Stimulated activated CD4-positive, alpha-beta T cell treated with anti-CD3 and anti-CD28 coated beads, Interleukin-4, amount 100 ng/mL, for 48 hours (primary cell): ENCODE data around the gene DNAJC22.
"Not testable (repeated sequence)": the region's sequence is repeated elsewhere in the genome, so short reads cannot be mapped to it uniquely, and the experiment has no call there.

Experiments used
- DNase-seq, 2 donors: peaks; one replicate each; pipeline ENCODE4 v3.0.0-alpha.2; 2020; ENCODE audit warnings: low read depth in 2 of 2

The DNAJC22 gene

DNA sequence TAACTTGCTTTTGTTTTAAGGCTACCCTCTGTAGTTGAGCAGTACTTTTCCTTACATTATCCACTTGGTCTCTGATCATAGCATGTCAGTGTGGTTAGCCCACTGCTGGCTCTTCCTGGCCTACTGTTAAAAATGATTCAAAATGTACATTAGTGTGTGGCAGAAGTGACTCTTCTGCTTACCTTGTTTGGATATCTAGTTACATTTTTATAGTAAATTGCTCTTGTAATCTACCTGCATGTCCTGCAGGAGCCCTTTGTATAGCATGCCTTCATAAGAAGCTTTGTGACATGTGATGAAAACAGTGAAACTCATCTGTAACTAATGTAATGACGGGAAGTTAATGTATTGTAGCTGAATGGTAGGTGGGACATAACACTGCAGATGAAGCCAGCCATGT lies 28.7 kb downstream of the DNAJC22 start:
- DNase-seq: no peak

DNA sequence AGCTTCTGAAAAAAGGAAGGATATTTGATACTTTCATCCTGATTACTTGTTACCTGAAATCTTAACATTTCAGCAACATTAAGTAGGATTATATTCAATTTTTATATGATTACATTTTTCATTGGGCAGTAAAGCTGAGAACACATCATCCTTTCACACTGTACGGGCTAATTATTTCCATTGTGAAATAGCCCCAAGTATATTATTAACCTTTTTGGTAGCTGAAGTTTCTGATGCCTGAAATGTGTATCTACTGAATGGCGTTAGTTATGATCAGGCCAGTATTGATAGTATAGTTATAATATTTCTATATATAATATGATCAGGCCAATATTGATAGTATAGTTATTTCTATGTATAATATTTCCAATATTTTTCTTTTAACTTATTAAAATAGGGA lies 30.7 kb downstream of the DNAJC22 start:
- no peak for DNase-seq

DNA sequence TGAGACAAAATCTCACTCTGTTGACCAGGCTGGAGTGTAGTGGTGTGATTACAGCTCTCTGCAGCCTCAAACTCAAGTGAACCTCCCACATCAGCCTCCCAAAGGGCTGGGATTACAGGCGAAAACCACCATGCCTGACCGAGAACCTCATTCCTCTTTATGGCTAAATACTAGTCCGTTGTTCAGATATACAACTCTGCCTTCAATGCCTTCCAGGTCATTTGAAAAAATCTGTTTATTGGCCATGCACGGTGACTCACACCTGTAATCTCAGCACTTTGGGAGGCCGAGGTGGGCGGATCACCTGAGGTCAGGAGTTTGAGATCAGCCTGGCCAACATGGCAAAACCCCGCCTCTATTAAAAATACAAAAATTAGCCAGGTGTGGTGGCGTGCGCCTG lies 33.5 kb downstream of the DNAJC22 start:
- DNase-seq: not testable (repeated sequence)

DNA sequence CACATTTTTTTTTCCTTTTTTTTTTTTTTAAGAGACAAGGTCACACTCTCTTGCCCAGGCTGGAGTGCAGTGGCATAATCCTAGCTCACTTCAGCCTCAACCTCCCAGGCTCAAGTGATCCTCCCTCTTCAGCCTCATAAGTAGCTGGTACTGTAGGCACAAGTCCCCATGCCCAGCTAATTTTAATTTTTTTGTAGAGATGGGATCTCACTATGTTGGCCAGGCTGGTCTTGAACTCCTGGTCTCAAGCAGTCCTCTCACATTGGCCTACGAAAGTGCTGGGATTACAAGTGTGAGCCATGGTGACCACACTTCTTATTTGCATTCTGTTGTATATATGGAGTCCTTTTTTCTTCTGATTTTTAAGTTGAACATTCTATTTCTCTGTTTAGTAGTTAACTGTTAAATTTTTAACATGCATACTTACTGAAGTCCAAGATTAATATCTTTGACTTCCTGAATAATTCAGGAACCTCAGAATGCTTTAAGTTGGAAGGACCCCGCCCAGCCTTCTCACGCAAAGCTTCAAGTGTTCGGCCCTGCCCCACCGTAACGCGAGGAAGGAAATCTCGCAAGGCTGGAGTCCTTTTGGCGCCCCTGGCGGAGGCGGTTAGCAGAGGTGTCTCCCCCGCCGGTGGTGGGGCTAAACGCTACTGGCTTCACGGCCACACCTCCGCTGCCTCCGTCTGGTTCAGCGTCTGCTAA lies 42.1 kb downstream of the DNAJC22 start:
- DNase-seq: peak; percentile 38 to 47

DNA sequence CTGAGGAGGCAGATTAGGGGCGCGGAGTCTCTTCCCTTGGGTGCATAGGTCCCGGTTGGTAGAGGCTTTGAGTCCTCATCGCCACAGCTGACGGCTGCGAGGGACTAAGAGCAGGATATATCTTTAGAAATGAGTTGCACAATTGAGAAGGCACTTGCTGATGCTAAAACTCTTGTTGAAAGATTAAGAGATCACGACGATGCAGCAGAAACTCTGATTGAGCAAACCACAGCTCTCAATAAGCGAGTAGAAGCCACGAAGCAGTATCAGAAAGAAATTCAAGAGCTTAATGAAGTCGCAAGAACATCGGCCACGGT lies 42.7 kb downstream of the DNAJC22 start:
- no peak for DNase-seq

DNA sequence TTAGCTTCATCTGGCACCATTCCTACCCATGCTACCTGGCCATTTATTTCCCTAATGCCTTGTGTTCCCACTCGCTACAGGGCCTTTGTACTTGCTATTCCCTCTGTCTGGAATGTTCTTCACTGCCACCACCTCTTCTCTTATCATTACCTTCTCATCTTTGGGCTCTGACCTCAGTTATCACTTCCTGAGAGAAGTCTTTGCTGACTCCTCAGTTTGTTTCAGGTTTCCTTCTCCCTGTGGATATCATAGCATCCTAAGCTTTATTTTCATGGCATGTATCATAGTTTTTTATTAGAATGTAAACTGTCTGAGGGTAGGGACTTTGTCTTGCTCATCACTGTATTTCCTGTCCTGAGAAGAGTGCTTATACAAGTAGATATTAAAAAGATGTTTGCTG lies 50.3 kb downstream of the DNAJC22 start:
- DNase-seq: no peak

DNA sequence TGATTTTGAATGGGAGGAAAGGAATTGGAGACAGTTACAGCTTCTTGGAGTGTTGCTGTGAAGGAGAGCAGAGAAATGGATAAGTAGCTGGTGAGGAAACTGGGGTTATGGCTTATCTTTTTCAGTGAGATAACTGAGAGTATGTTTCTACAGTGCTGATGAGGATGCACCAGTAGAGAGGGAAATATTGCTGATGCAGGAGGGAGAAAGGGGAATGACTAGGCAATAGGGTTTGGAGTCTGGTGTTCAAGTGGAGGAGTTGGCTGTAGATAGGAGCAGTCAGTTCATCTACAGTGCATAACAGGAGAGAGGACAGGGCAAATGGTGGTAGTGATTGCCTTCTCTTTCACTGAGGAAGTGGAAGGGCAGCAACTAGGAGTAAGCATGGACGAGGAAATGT lies 53.6 kb downstream of the DNAJC22 start:
- no peak for DNase-seq
